Activated B cell treated with CpG ODN at 0.5 μM for 24 hours (primary cell): ENCODE measurements around the gene TMEFF2. TPM values are rescaled to one million over a fixed set of nuclear protein-coding genes. Genes with fewer than 3 reads are reported as not detected.

Experiments used
- ATAC-seq: fragments of 200-7000 bp; cut with Tn5 transposase; one replicate; pipeline ENCODE4 v1.10.0; 2021; ENCODE audit warnings: low read depth, mild to moderate bottlenecking, moderate library complexity
- CTCF ChIA-PET: fragments of 350-600 bp; sonication (Branson Sonifier 250); formaldehyde crosslinking; loops from one replicate; lab custom pipeline; 2021; ENCODE audit warnings: antibody characterized with exemption; lab: Charles Lee
- POLR2A ChIA-PET: fragments of 350-600 bp; sonication (Branson Sonifier 250); formaldehyde crosslinking; loops from one replicate; lab custom pipeline; 2021; ENCODE audit warnings: antibody characterized with exemption; lab: Charles Lee
- DNase-seq: peaks from one replicate; pipeline ENCODE4 v3.0.0; 2022
- H3K27ac Mint-ChIP-seq: one replicate; pipeline ENCODE4 v1.8.0; 2020; ENCODE audit warnings: mixed read lengths
- H3K27me3 Mint-ChIP-seq: one replicate; pipeline ENCODE4 v1.8.0; 2021; ENCODE audit warnings: mixed read lengths
- H3K36me3 Mint-ChIP-seq: one replicate; pipeline ENCODE4 v1.8.0; 2021; ENCODE audit warnings: low read depth, mixed read lengths
- H3K4me1 Mint-ChIP-seq: one replicate; pipeline ENCODE4 v1.8.0; 2021; ENCODE audit warnings: mixed read lengths
- H3K4me3 Mint-ChIP-seq: one replicate; pipeline ENCODE4 v1.8.0; 2020; ENCODE audit warnings: mild to moderate bottlenecking, mixed read lengths
- H3K9me3 Mint-ChIP-seq: one replicate; pipeline ENCODE4 v1.8.0; 2020; ENCODE audit warnings: mixed read lengths
- intact Hi-C: fragments of 100-400 bp; cut with micrococcal nuclease; formaldehyde crosslinking; loops from one replicate; pipeline ENCODE4 v1.15.1; 2024
- total RNA-seq: library from RNA; stranded (reverse); gene quantifications from 2 replicates; pipeline ENCODE4 v1.2.3, GENCODE V29; 2022
- TF ChIP-seq, protein P1 (sequence below): fragments of 200-600 bp; IDR thresholded peaks from one replicate; pipeline ENCODE4 v1.8.0; 2022; ENCODE audit warnings: antibody characterized with exemption, mild to moderate bottlenecking

The TMEFF2 gene
- total RNA-seq, 1 donor from 2014 or later = not detected

DNA sequence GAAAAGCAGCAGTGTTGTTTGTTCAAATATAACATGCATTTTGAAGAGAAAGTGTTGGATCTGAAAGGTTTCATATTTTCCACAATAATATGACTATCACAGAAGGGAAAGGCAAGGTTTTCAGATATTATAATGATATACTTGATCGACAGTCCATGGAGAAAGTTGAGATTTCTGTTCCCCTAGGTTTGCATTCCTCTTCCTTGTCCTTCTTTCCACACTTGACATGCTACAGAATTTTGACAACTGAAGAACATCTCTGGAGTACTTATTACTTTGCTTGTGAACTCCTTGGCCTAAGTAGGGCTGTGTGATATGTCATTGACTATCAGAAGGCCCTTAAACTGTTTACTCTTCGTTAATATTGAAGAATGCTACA, 46.5 kb downstream of the TMEFF2 start:
- Mint-ChIP-seq H3K4me3 (no peak overlapping the region), H3K27me3 (no peaks in the 10 kb centered on the region), H3K36me3 (no peaks in the 10 kb centered on the region), H3K27ac (no peak overlapping the region), H3K9me3 (no peaks in the 10 kb centered on the region), H3K4me1 (no peaks in the 10 kb centered on the region)
- intact Hi-C loops = no loop called here
- ChIA-PET CTCF (interaction anchor here (2.3 kb wide), 1 partner anchor 14 kb away, joined by 7 read pairs; no protein-coding TSS in a partner anchor), POLR2A (no interaction called here)
- TF ChIP-seq, protein P1, sequence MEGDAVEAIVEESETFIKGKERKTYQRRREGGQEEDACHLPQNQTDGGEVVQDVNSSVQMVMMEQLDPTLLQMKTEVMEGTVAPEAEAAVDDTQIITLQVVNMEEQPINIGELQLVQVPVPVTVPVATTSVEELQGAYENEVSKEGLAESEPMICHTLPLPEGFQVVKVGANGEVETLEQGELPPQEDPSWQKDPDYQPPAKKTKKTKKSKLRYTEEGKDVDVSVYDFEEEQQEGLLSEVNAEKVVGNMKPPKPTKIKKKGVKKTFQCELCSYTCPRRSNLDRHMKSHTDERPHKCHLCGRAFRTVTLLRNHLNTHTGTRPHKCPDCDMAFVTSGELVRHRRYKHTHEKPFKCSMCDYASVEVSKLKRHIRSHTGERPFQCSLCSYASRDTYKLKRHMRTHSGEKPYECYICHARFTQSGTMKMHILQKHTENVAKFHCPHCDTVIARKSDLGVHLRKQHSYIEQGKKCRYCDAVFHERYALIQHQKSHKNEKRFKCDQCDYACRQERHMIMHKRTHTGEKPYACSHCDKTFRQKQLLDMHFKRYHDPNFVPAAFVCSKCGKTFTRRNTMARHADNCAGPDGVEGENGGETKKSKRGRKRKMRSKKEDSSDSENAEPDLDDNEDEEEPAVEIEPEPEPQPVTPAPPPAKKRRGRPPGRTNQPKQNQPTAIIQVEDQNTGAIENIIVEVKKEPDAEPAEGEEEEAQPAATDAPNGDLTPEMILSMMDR = no peak
- DNase-seq (no peak), ATAC-seq (no peak)

DNA sequence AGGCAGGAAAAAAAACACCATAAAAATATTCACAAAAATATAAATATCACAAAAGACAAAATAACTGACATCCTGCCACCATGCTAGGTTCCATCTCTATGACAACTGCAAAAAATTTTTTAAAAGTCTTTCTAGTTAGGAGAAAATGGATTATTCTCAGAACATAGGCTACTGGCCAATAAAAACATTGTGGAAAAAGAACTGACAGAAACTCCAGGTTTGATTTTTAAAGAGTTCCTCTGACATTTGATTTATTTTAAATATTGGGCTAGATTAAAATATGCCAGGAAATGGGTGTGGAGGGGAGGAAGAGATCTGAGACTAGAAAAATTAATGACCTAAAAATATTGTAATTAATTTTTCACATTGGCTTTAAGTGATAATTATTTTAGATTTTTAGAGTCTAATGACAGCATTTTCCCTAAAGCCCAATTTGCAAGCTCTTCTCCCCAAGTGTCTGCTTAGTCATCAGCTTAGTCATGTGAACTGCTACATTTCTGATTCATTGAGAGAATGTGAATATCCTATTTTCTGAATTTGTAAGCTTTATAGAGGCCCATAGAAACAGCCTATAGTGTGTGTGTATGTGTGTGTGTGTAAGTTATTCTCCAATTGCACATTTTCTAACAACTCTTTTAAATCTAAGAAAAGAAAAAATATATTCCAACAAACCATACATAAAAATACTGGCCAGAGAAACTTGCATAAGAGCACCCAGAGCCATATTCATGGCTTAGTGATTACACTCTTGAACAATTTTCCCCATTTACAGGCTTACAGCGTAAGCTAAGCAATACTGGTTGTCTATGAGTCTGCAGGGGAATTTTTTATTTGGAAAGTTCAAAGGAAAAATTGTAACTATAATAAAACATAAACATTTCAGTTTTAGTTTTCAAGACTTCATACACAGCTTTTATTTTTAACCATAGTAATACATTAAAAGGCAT, 48.4 kb downstream of the TMEFF2 start:
- TF ChIP-seq, protein P1 = no peak
- ATAC-seq = no peak
- ChIA-PET CTCF (interaction anchor here (1.3 to 2.3 kb wide), 2 partner anchors 16 to 593 kb away, joined by 3 to 7 read pairs; no protein-coding TSS in a partner anchor), POLR2A (no interaction called here)
- intact Hi-C loops = no loop called here
- no peaks in the 10 kb centered on the region for H3K36me3 Mint-ChIP-seq
- no peak for DNase-seq
- H3K4me1 Mint-ChIP-seq = no peaks in the 10 kb centered on the region
- H3K4me3 Mint-ChIP-seq = no peak overlapping the region
- no peaks in the 10 kb centered on the region for H3K9me3 Mint-ChIP-seq
- H3K27me3 Mint-ChIP-seq = no peaks in the 10 kb centered on the region
- H3K27ac Mint-ChIP-seq = no peak overlapping the region

GRCh38 chr2:192145496-192145895, 49.2 kb downstream of the TMEFF2 start:
- Mint-ChIP-seq H3K9me3 (no peaks in the 10 kb centered on the region), H3K36me3 (no peaks in the 10 kb centered on the region), H3K27ac (no peak overlapping the region), H3K4me3 (no peak overlapping the region), H3K27me3 (no peaks in the 10 kb centered on the region), H3K4me1 (no peaks in the 10 kb centered on the region)
- ChIA-PET CTCF (no interaction called here), POLR2A (no interaction called here)
- DNase-seq = no peak
- TF ChIP-seq, protein P1 = no peak
- no peak for ATAC-seq
- intact Hi-C loops = no loop called here

- Mint-ChIP-seq H3K36me3 (no peaks in the 10 kb centered on the region), H3K9me3 (no peaks in the 10 kb centered on the region), H3K27ac (no peak overlapping the region), H3K27me3 (no peaks in the 10 kb centered on the region), H3K4me3 (no peak overlapping the region), H3K4me1 (no peaks in the 10 kb centered on the region)
- DNase-seq = no peak
- ChIA-PET CTCF (no interaction called here), POLR2A (no interaction called here)
- no peak for ATAC-seq
- intact Hi-C loops = no loop called here
- TF ChIP-seq, protein P1 = no peak
These were observed 54.4 kb downstream of the TMEFF2 start for GRCh38 chr2:192140236-192140839.

- DNase-seq (no peak), ATAC-seq (no peak)
- no peaks in the 10 kb centered on the region for H3K4me1 Mint-ChIP-seq
- no peak overlapping the region for H3K4me3 Mint-ChIP-seq
- intact Hi-C loops = no loop called here
- ChIA-PET POLR2A (no interaction called here), CTCF (no interaction called here)
- H3K27me3 Mint-ChIP-seq = no peaks in the 10 kb centered on the region
- H3K27ac Mint-ChIP-seq = no peak overlapping the region
- H3K36me3 Mint-ChIP-seq = no peaks in the 10 kb centered on the region
- TF ChIP-seq, protein P1 = no peak
- H3K9me3 Mint-ChIP-seq = no peaks in the 10 kb centered on the region
These were observed 54.9 kb downstream of the TMEFF2 start for GRCh38 chr2:192139813-192140212.
